Heart left ventricle (tissue), 16 donors: ENCODE results near the gene CEP290. TPM values are rescaled to one million over a fixed set of nuclear protein-coding genes. Genes with fewer than 3 reads are reported as not detected.

Experiments used
- ATAC-seq, 4 donors: fragments of 200-7000 bp; cut with Tn5 transposase; one replicate each; pipeline ENCODE4 v1.9.1; 2020 to 2022; ENCODE audit warnings: moderate library complexity in 4 of 4, mild to moderate bottlenecking in 3 of 4, moderate number of reproducible peaks in 1 of 4
- DNase-seq, 5 donors: peaks; one replicate each; pipeline ENCODE4 v3.0.0-alpha.2; 2020
- H3K27ac ChIP-seq, 12 donors: fragments of 200-600 bp; sonication (generic) in 4 of 12; one replicate each; pipeline versions ENCODE4 v1.5.0 to v1.8.0; 2016 to 2022; ENCODE audit warnings: mild to moderate bottlenecking in 2 of 12
- H3K27me3 ChIP-seq, 9 donors: fragments of 200-600 bp; sonication (generic) in 2 of 9; one replicate each; pipeline versions ENCODE4 v1.5.1 to v1.8.0; 2016 to 2022; ENCODE audit warnings: mild to moderate bottlenecking in 3 of 9
- H3K36me3 ChIP-seq, 9 donors: fragments of 200-600 bp; sonication (generic) in 2 of 9; one replicate each; pipeline versions ENCODE4 v1.5.0 to v1.8.0; 2018 to 2022; ENCODE audit warnings: mild to moderate bottlenecking in 2 of 9
- H3K4me1 ChIP-seq, 12 donors: fragments of 200-600 bp; sonication (generic) in 4 of 12; one replicate each; pipeline versions ENCODE4 v1.5.0 to v1.8.0; 2016 to 2022; ENCODE audit warnings: mild to moderate bottlenecking in 3 of 12
- H3K4me3 ChIP-seq, 12 donors: fragments of 200-600 bp; sonication (generic) in 4 of 12; one replicate each; pipeline versions ENCODE4 v1.5.0 to v1.8.0; 2017 to 2022; ENCODE audit warnings: mild to moderate bottlenecking in 9 of 12, moderate library complexity in 4 of 12
- H3K9me3 ChIP-seq, 12 donors: fragments of 200-600 bp; sonication (generic) in 4 of 12; one replicate each; pipeline versions ENCODE4 v1.5.0 to v1.8.0; 2016 to 2022; ENCODE audit warnings: mild to moderate bottlenecking in 1 of 12
- CTCF ChIP-seq, 12 donors: fragments of 200-600 bp; sonication (generic) in 4 of 12; IDR thresholded peaks; one replicate each; pipeline versions ENCODE4 v1.5.0 to v1.8.0; 2018 to 2022; ENCODE audit warnings: antibody characterized with exemption in 12 of 12, mild to moderate bottlenecking in 5 of 12
- POLR2A ChIP-seq, 2 donors: fragments of 450-650 bp; IDR thresholded peaks; one replicate each; pipeline ENCODE4 v1.6.1; 2017; ENCODE audit warnings: antibody characterized with exemption in 2 of 2, mild to moderate bottlenecking in 2 of 2, moderate library complexity in 2 of 2
- whole genome bisulfite sequencing, 4 donors: extraction: QIAGEN DNeasy Blood & Tissue Kit in 2 of 4; methylation state at CpG; one replicate each; pipeline versions ENCODE4 v1.1.5 to v1.1.7; 2013 to 2018; 5-methylcytosine and 5-hydroxymethylcytosine counted together
- intact Hi-C, 10 donors: fragments of 100-400 bp; cut with DNase I; formaldehyde crosslinking; loops; one replicate each; pipeline versions ENCODE4 v1.11.1 to v1.14.2; 2022
- polyA plus RNA-seq, 2 donors: library from polyadenylated mRNA; stranded (reverse); fragments of 200-250 nt; gene quantifications; one replicate each; pipeline ENCODE4 v1.2.3, GENCODE V29; 2013
- total RNA-seq, 9 donors: library from RNA; depleted of rRNA in 2 of 9; stranded (reverse); fragments of >200 nt in 2 of 9; fragmentation: NEBNext Ultra II Directional in 3 of 9; extraction: Animal tissue kit (Norgen Biotek cat#: 25700) in 3 of 9; gene quantifications; one replicate each; pipeline versions ENCODE4 v1.1.0 to v1.2.4, GENCODE V29; 2016 to 2023
- donor health status: ischemic (EF 13 %, LVEDD 7.1; RV severe dilation, severe dysfunction).
- donor health status: healthy with polysubstance abuse.
- donor health status: DM: no; HTN: yes; CAD: no.
- donor health status: DM: no; HTN: no; CAD: no.
- donor health status: ischemic (EF 25% LVEDD 6.9; RV normal size, moderate dysfunction).
- donor health status: ischemic (EF 25% LVEDD 5.7; RV mildly dilated, moderate dysfunction).
- donor health status: healthy.
- donor health status: DM: yes; HTN: yes; CAD: no.
- donor health status: ischemic (EF 35%, LVEDD 5.7; RV mildly dilated, moderate dysfunction).
- donor health status: nonischemic (EF 11% LVEDD 7.7; RV severe dilation, severe dysfunction).
- donor health status: DM: yes; HTN: yes; CAD: no.
- donor health status: PGD.
- donor health status: ischemic (EF 29% LVEDD 5.4; RV normal size, mild dysfunction).
- donor health status: nonischemic (EF 23%, LVEDD 6.1; RV moderate dilation, normal function).

CEP290 gene
- total and polyA plus RNA-seq, 11 donors, result 3.0 to 11.1 (median 7.4) TPM

- no peak for TF ChIP-seq CTCF (IDR thresholded peaks at IDR 0.05)
- no peak for TF ChIP-seq POLR2A (IDR thresholded peaks at IDR 0.05)
- Histone ChIP-seq H3K9me3 (no peaks in the 10 kb centered on the region), H3K27ac (no peak overlapping the region), H3K27me3 (no peaks in the 10 kb centered on the region), H3K4me1 (peaks cover 0 to 4% (median 0%) of the 10 kb centered on the region in 12 donors), H3K36me3 (peaks cover 0 to 74% (median 29%) of the 10 kb centered on the region in 9 donors), H3K4me3 (no peak overlapping the region)
- WGBS, 4 donors, result 88 to 93% (median 89%) methylated on average over 1 of the region's 1 CpG
- ATAC-seq (no peak), DNase-seq (no peak)
- intact Hi-C loops, result no loop called here
These were observed 79.4 kb downstream of the CEP290 start for GRCh38 chr12:88062474-88062873.

- peak overlapping the region in 7 of 12 donors; percentile 2 to 60 (median 36) for H3K27ac ChIP-seq
- intact Hi-C loops, result no loop called here
- H3K9me3 ChIP-seq, result no peaks in the 10 kb centered on the region
- DNase-seq, result no peak
- H3K27me3 ChIP-seq, result no peaks in the 10 kb centered on the region
- peaks cover 0 to 85% (median 43%) of the 10 kb centered on the region in 9 donors for H3K36me3 ChIP-seq
- ATAC-seq, result peak; percentile 48 to 73 (median 54)
- peaks cover 0 to 4% (median 0%) of the 10 kb centered on the region in 12 donors for H3K4me1 ChIP-seq
- 47 to 66% (median 59%) methylated on average over 1 of the region's 1 CpG for WGBS, 4 donors
- no peak overlapping the region for H3K4me3 ChIP-seq
- TF ChIP-seq POLR2A (IDR thresholded peaks at IDR 0.05) (no peak), CTCF (IDR thresholded peaks at IDR 0.05) (no peak)
These were observed 83.2 kb downstream of the CEP290 start for GRCh38 chr12:88058719-88059077.

DNA sequence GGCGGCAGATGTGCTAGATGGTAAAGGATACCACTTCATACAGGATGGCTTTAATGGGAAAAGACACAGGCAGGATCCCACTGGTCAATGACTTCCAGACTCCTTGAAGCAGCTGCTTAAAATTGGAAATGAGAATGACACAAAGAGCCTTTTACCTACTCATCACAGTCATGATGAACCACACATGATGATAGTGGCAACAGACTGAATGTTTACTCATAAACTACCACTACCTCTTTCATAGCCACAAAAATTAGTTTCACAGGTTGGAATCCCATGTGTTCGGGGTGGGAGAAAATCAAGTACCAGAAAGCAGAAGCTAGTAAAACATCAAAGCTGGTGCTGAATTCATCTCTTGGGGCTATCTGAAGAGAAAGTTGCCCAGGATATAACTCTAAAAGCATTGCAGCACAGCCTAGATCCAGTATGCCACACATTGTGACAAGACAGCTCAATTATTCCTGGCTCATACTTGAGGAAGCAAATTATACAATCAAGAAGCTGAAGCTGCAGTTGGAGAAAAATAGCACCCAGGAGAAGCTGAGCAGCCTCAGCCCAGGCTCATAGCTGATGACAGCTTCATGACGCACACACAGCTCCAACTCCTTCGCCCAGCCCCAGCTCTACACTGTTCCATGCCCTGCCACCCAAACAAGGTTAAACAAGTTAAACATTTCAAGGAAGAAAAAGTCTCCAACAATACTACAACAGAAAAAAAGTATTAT lies 83.7 kb downstream of the CEP290 start:
- 66 to 74% (median 72%) methylated on average over 4 of the region's 4 CpGs for WGBS, 4 donors
- TF ChIP-seq POLR2A (IDR thresholded peaks at IDR 0.05) (no peak), CTCF (IDR thresholded peaks at IDR 0.05) (no peak)
- Histone ChIP-seq H3K9me3 (no peaks in the 10 kb centered on the region), H3K27ac (peak overlapping the region in 7 of 12 donors; percentile 2 to 60 (median 36)), H3K36me3 (peaks cover 0 to 85% (median 48%) of the 10 kb centered on the region in 9 donors), H3K4me1 (peaks cover 0 to 4% (median 0%) of the 10 kb centered on the region in 12 donors), H3K4me3 (no peak overlapping the region), H3K27me3 (no peaks in the 10 kb centered on the region)
- intact Hi-C loops, result no loop called here
- DNase-seq (peak; percentile 16 to 82 (median 56)), ATAC-seq (peak; percentile 99 to 100 (median 100))

DNA sequence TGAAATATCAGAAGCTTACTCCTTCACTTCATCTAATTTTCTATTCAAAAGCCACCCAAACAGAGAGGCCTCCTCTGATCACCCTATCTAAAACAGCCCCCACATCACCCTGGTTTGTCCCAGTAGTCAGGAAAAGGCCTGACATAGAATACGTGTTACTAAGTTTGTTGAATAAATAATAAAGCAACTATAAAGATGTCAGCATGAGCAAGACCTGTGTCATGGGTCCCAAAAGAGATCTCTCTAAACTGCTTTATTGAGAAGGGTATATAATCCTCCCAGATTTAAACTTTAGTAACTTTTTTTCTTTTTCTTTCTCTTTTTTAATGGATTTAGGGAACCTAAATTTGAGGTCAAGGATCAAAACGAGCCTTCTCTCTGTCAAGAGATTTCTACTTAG lies 85.3 kb downstream of the CEP290 start:
- DNase-seq (no peak), ATAC-seq (no peak)
- Histone ChIP-seq H3K4me3 (no peak overlapping the region), H3K9me3 (no peaks in the 10 kb centered on the region), H3K27ac (no peak overlapping the region), H3K36me3 (peaks cover 0 to 85% (median 50%) of the 10 kb centered on the region in 9 donors), H3K27me3 (no peaks in the 10 kb centered on the region), H3K4me1 (peaks cover 0 to 4% (median 0%) of the 10 kb centered on the region in 12 donors)
- WGBS, 4 donors, result 80 to 93% (median 92%) methylated on average over 2 of the region's 2 CpGs
- intact Hi-C loops, result no loop called here
- TF ChIP-seq CTCF (IDR thresholded peaks at IDR 0.05), result no peak
- TF ChIP-seq POLR2A (IDR thresholded peaks at IDR 0.05), result no peak
